GM23248 (cell line): Measurements from ENCODE around the gene SLC28A3. TPM values are rescaled to one million over a fixed set of nuclear protein-coding genes. Genes with fewer than 3 reads are reported as not detected.

Experiments
- DNase-seq: peaks from one replicate; pipeline ENCODE4 v3.0.0-alpha.2; 2015
- H2AFZ ChIP-seq: fragments of 200-600 bp; sonication (generic); 2 replicates; pipeline ENCODE4 v1.6.1; 2016; ENCODE audit warnings: antibody characterized with exemption
- H3F3A ChIP-seq: fragments of 200-600 bp; sonication (generic); 2 replicates; pipeline ENCODE4 v1.6.1; 2016; ENCODE audit warnings: mild to moderate bottlenecking, antibody characterized with exemption, mixed run types; ENCODE audit not compliant: insufficient read depth
- H3K27ac ChIP-seq: fragments of 200-600 bp; sonication (generic); 2 replicates; pipeline ENCODE4 v1.5.1; 2016; ENCODE audit warnings: mild to moderate bottlenecking
- H3K27me3 ChIP-seq: fragments of 200-600 bp; sonication (generic); replicated peaks from 2 replicates; pipeline ENCODE4 v1.6.1; 2016; ENCODE audit warnings: mild to moderate bottlenecking; ENCODE audit not compliant: insufficient read depth
- H3K36me3 ChIP-seq: fragments of 200-600 bp; sonication (generic); 2 replicates; pipeline ENCODE4 v1.6.1; 2016; ENCODE audit warnings: low read depth, mild to moderate bottlenecking
- H3K4me1 ChIP-seq: fragments of 200-600 bp; sonication (generic); 2 replicates; pipeline ENCODE4 v1.6.1; 2016; ENCODE audit warnings: mild to moderate bottlenecking; ENCODE audit not compliant: insufficient read depth
- H3K4me2 ChIP-seq: fragments of 200-600 bp; sonication (generic); one replicate; pipeline ENCODE4 v1.6.1; 2016; ENCODE audit warnings: mild to moderate bottlenecking; ENCODE audit not compliant: unreplicated experiment
- H3K4me3 ChIP-seq: fragments of 200-600 bp; sonication (generic); 2 replicates; pipeline ENCODE4 v1.5.1; 2016; ENCODE audit warnings: mild to moderate bottlenecking
- H3K79me2 ChIP-seq: fragments of 200-600 bp; sonication (generic); 2 replicates; pipeline ENCODE4 v1.6.1; 2016; ENCODE audit warnings: mild to moderate bottlenecking; ENCODE audit not compliant: insufficient read depth
- H3K9ac ChIP-seq: fragments of 200-600 bp; sonication (generic); 2 replicates; pipeline ENCODE4 v1.6.1; 2016; ENCODE audit warnings: mild to moderate bottlenecking
- H3K9me2 ChIP-seq: fragments of 200-600 bp; sonication (generic); 2 replicates; pipeline ENCODE4 v1.6.1; 2016; ENCODE audit warnings: mixed run types, mild to moderate bottlenecking, moderate library complexity; ENCODE audit not compliant: insufficient read depth
- H3K9me3 ChIP-seq: fragments of 200-600 bp; sonication (generic); one replicate; pipeline ENCODE4 v1.6.1; 2017; ENCODE audit warnings: low read depth
- H4K20me1 ChIP-seq: fragments of 200-600 bp; sonication (generic); 2 replicates; pipeline ENCODE4 v1.6.0; 2016; ENCODE audit not compliant: insufficient read depth
- EZH2 ChIP-seq: fragments of 200-600 bp; sonication (generic); IDR thresholded peaks from 2 replicates; pipeline ENCODE4 v1.6.1; 2018; ENCODE audit warnings: antibody characterized with exemption, mild to moderate bottlenecking; ENCODE audit not compliant: insufficient read depth, poor library complexity, severe bottlenecking
- EZH2phosphoT487 ChIP-seq: fragments of 200-600 bp; sonication (generic); IDR thresholded peaks from 2 replicates; pipeline ENCODE4 v1.6.1; 2018; ENCODE audit warnings: antibody characterized with exemption, moderate library complexity, mild to moderate bottlenecking, low read depth; ENCODE audit not compliant: insufficient read depth
- WGBS, 2 experiments: methylation state at CpG; one replicate each; pipeline ENCODE4 v1.1.6; 2015 to 2017; ENCODE audit warnings: low lambda C conversion rate in 2 of 2, low coverage in 1 of 2; ENCODE audit errors: missing lambda C conversion rate in 2 of 2; 5-methylcytosine and 5-hydroxymethylcytosine counted together
- in situ Hi-C: fragments of 300-500 bp; cut with MboI; formaldehyde crosslinking; loops from 2 replicates; pipeline ENCODE4 v1.15.0; 2020
- polyA plus RNA-seq: library from polyadenylated mRNA; unstranded; fragments of >200 nt; fragmentation: Nextera tagmentation; extraction: Ambion mirVana; gene quantifications from 2 replicates; pipeline ENCODE4 v1.2.1, GENCODE V29; 2016
- total RNA-seq: library from RNA; depleted of rRNA; stranded (reverse); fragments of >200 nt; shearing (Covaris generic); gene quantifications from 2 replicates; pipeline ENCODE4 v1.2.3, GENCODE V29; 2014

SLC28A3 gene
- total and polyA plus RNA-seq, 2 experiments from 2014 or later, result 0.11 to 0.32 TPM

- H3K4me2 ChIP-seq, result no peak overlapping the region
- H2AFZ ChIP-seq, result no peak overlapping the region
- no peak overlapping the region for H3K9ac ChIP-seq
- no peaks in the 10 kb centered on the region for H3K79me2 ChIP-seq
- H3K4me1 ChIP-seq, result peaks cover 5% of the 10 kb centered on the region
- TF ChIP-seq EZH2phosphoT487 (no peak), EZH2 (no peak)
- no peaks in the 10 kb centered on the region for H3K27me3 ChIP-seq
- H3K9me2 ChIP-seq, result no peaks in the 10 kb centered on the region
- no peaks in the 10 kb centered on the region for H3F3A ChIP-seq
- DNase-seq, result no peak
- H4K20me1 ChIP-seq, result no peaks in the 10 kb centered on the region
- in situ Hi-C loops, result loop anchor here (25.0 kb wide), 1 partner anchor 1227 kb away; no protein-coding TSS in a partner anchor
- H3K9me3 ChIP-seq, result no peaks in the 10 kb centered on the region
- WGBS, 2 experiments, result 47 to 70% methylated on average over 1 of the region's 1 CpG
- H3K36me3 ChIP-seq, result no peaks in the 10 kb centered on the region
- H3K27ac ChIP-seq, result no peak overlapping the region
- no peak overlapping the region for H3K4me3 ChIP-seq
These were observed 45.0 kb upstream of the SLC28A3 start for GRCh38 chr9:84385386-84386040.

- in situ Hi-C loops, result loop anchor here (25.0 kb wide), 1 partner anchor 1228 kb away; no protein-coding TSS in a partner anchor
- no peak for DNase-seq
- Histone ChIP-seq H4K20me1 (no peaks in the 10 kb centered on the region), H3K4me3 (no peak overlapping the region), H2AFZ (no peak overlapping the region), H3K9ac (no peak overlapping the region), H3K9me2 (no peaks in the 10 kb centered on the region), H3K4me2 (no peak overlapping the region), H3K36me3 (no peaks in the 10 kb centered on the region), H3K79me2 (no peaks in the 10 kb centered on the region), H3F3A (no peaks in the 10 kb centered on the region), H3K9me3 (no peaks in the 10 kb centered on the region), H3K27ac (no peak overlapping the region), H3K27me3 (no peaks in the 10 kb centered on the region), H3K4me1 (no peaks in the 10 kb centered on the region)
- 69 to 86% methylated on average over 1 of the region's 1 CpG for WGBS, 2 experiments
- TF ChIP-seq EZH2, result no peak
- no peak for TF ChIP-seq EZH2phosphoT487
These were observed 44.1 kb upstream of the SLC28A3 start for GRCh38 chr9:84384617-84385016.

- Histone ChIP-seq H3K4me1 (no peaks in the 10 kb centered on the region), H2AFZ (no peak overlapping the region), H3K36me3 (no peaks in the 10 kb centered on the region), H3K9ac (no peak overlapping the region), H3K4me3 (no peak overlapping the region), H3K9me3 (no peaks in the 10 kb centered on the region), H3F3A (no peaks in the 10 kb centered on the region), H4K20me1 (no peaks in the 10 kb centered on the region), H3K4me2 (no peak overlapping the region), H3K9me2 (no peaks in the 10 kb centered on the region), H3K27ac (no peak overlapping the region), H3K27me3 (no peaks in the 10 kb centered on the region), H3K79me2 (no peaks in the 10 kb centered on the region)
- no peak for DNase-seq
- TF ChIP-seq EZH2phosphoT487 (no peak), EZH2 (no peak)
- WGBS, 2 experiments, result 78 to 80% methylated on average over 3 of the region's 3 CpGs
- in situ Hi-C loops, result loop anchor here (25.0 kb wide), 1 partner anchor 1229 kb away; no protein-coding TSS in a partner anchor
These were observed 42.6 kb upstream of the SLC28A3 start for GRCh38 chr9:84383178-84383577.

GRCh38 chr9:84382720-84383119 lies 42.2 kb upstream of the SLC28A3 start:
- no peak overlapping the region for H2AFZ ChIP-seq
- no peaks in the 10 kb centered on the region for H3F3A ChIP-seq
- H3K4me3 ChIP-seq, result no peak overlapping the region
- TF ChIP-seq EZH2 (no peak), EZH2phosphoT487 (no peak)
- H3K27me3 ChIP-seq, result no peaks in the 10 kb centered on the region
- H3K9me2 ChIP-seq, result no peaks in the 10 kb centered on the region
- H3K9me3 ChIP-seq, result no peaks in the 10 kb centered on the region
- H3K4me2 ChIP-seq, result no peak overlapping the region
- no peak for DNase-seq
- no peak overlapping the region for H3K27ac ChIP-seq
- no peaks in the 10 kb centered on the region for H4K20me1 ChIP-seq
- WGBS, 2 experiments, result 18 to 26% methylated on average over 6 of the region's 6 CpGs
- no peaks in the 10 kb centered on the region for H3K4me1 ChIP-seq
- no peaks in the 10 kb centered on the region for H3K36me3 ChIP-seq
- in situ Hi-C loops, result loop anchor here (25.0 kb wide), 1 partner anchor 1230 kb away; no protein-coding TSS in a partner anchor
- no peaks in the 10 kb centered on the region for H3K79me2 ChIP-seq
- no peak overlapping the region for H3K9ac ChIP-seq
